ENCODE measurements around the gene MPP4. TPM values are rescaled to one million over a fixed set of nuclear protein-coding genes. Genes with fewer than 3 reads are reported as not detected.

MPP4 gene
- total and polyA plus RNA-seq, 9 of the 15 experiments (the other 6 are each of a cell fraction or from before 2014, with no cell fraction given): 0.03 to 0.08 TPM; not detected in 7

GRCh38 chr2:201642579-201643215 lies 55.7 kb downstream of the MPP4 start (continued):
- TF ChIP-seq ZNF740 (CRISPR knock-in tag; IDR thresholded peaks at IDR 0.05): no peak; the same call in 1 of the 2 replicates
- TF ChIP-seq ZNF740 (tag; IDR thresholded peaks at IDR 0.05): no peak; a peak in 1 of 4 replicates
- no peak for TF ChIP-seq TEAD1 (CRISPR knock-in tag; IDR thresholded peaks at IDR 0.05)
- peak; percentile 84 for TF ChIP-seq MYC (IDR thresholded peaks at IDR 0.05; ENCODE audit: low read depth, low read length)
- no peak for TF ChIP-seq MYC (CRISPR knock-in tag; IDR thresholded peaks at IDR 0.05; ENCODE audit: borderline replicate concordance, low read depth)
- no peak for TF ChIP-seq ZC3H11A (IDR thresholded peaks at IDR 0.05; ENCODE audit: low read depth, low read length)
- 0 out of 2 replicates have a peak, but pooled peaks have one; percentile 7 for TF ChIP-seq ZBTB7A (IDR thresholded peaks at IDR 0.05; ENCODE audit: borderline replicate concordance, control insufficient read depth, low read depth, low read length)
- peak; percentile 40; the same call in 1 of the 2 replicates for TF ChIP-seq ATF7 (IDR thresholded peaks at IDR 0.05)
- TF ChIP-seq CUX1 (CRISPR knock-in tag; IDR thresholded peaks at IDR 0.05): no peak
- 0 out of 2 replicates have a peak, but pooled peaks have one; percentile 31 for TF ChIP-seq ETS1 (conservative IDR thresholded peaks at IDR 0.05; ENCODE audit: control insufficient read depth, low read depth, low read length)
- TF ChIP-seq ESRRB (CRISPR knock-in tag; IDR thresholded peaks at IDR 0.05; ENCODE audit: borderline replicate concordance): no peak
- TF ChIP-seq GATAD2B (IDR thresholded peaks at IDR 0.05; ENCODE audit: borderline replicate concordance): 0 out of 2 replicates have a peak, but pooled peaks have one; percentile 47
- TF ChIP-seq, protein P1, sequence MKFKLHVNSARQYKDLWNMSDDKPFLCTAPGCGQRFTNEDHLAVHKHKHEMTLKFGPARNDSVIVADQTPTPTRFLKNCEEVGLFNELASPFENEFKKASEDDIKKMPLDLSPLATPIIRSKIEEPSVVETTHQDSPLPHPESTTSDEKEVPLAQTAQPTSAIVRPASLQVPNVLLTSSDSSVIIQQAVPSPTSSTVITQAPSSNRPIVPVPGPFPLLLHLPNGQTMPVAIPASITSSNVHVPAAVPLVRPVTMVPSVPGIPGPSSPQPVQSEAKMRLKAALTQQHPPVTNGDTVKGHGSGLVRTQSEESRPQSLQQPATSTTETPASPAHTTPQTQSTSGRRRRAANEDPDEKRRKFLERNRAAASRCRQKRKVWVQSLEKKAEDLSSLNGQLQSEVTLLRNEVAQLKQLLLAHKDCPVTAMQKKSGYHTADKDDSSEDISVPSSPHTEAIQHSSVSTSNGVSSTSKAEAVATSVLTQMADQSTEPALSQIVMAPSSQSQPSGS (CRISPR knock-in tag; IDR thresholded peaks at IDR 0.05): no peak
- peak; percentile 67; the same call in 1 of the 2 replicates for TF ChIP-seq POLR2AphosphoS5 (IDR thresholded peaks at IDR 0.05; ENCODE audit: control insufficient read depth, insufficient read depth, low read depth, low read length)
- TF ChIP-seq HCFC1 (IDR thresholded peaks at IDR 0.05; ENCODE audit: low read depth, low read length): peak; percentile 79
- no peak for TF ChIP-seq TOE1 (IDR thresholded peaks at IDR 0.05; ENCODE audit: borderline replicate concordance)
- no peak for TF ChIP-seq TOE1 (CRISPR knock-in tag; IDR thresholded peaks at IDR 0.05; ENCODE audit: borderline replicate concordance, low read depth)
- no peak for TF ChIP-seq FOXK1 (CRISPR knock-in tag; IDR thresholded peaks at IDR 0.05; ENCODE audit: borderline replicate concordance)
- TF ChIP-seq NR3C1 (CRISPR knock-in tag; IDR thresholded peaks at IDR 0.05): no peak

Measured in K562 (cell line).